GM21367 (cell line): ENCODE measurements around the gene NSUN5.
"Not testable (repeated sequence)": the region's sequence is repeated elsewhere in the genome, so short reads cannot be mapped to it uniquely, and the experiment has no call there.

Experiments used
- ATAC-seq: cut with Tn5 transposase; IDR thresholded peaks from one replicate; pipeline ENCODE4 v1.9.1; 2021; ENCODE audit not compliant: unreplicated experiment

Gene NSUN5

GRCh38 chr7:73327449-73327848 is 18.8 kb upstream of the NSUN5 start:
- not testable (repeated sequence) for ATAC-seq

- not testable (repeated sequence) for ATAC-seq
Measured at GRCh38 chr7:73325424-73325823, 16.8 kb upstream of the NSUN5 start.

DNA sequence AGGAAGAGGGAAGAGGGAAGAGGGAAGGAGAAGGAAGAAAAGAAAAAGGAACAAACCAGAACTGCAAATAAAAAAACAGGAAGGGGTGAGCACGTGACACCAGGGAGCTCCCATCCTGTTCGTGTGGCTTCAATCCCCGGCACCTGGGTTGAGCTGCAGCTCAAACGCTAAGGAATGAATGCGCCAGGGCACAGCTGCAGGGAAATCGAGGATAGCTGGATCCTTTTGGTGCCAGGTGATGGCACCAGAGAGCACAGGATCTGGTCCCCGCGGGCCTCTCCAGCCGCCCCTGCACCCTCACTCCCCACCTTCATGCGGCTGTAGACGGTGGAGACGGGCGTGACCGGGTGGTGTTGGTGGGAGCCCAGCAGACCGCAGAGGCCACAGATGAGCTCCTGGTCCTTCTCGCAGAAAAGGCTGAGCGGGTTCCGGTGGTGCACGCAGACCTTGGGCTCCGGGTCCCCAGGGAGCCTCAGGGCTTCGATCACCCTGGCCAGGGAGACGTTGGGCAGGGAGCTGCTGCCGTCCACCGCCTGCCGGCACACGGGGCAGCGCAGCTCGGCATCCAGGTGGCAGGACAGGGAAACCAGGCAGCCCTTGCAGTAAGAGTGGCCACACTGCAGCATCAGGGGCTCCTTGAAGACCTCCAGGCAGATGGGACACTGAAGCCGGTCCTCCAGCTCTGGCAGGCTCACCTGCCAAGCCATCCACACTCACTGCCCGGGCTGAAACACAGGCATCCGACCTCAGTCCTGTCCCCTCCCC is 15.6 kb upstream of the NSUN5 start:
- ATAC-seq = not testable (repeated sequence)

GRCh38 chr7:73323434-73324080 is 14.9 kb upstream of the NSUN5 start:
- not testable (repeated sequence) for ATAC-seq

- not testable (repeated sequence) for ATAC-seq
Measured at GRCh38 chr7:73320009-73320408, 11.4 kb upstream of the NSUN5 start.

DNA sequence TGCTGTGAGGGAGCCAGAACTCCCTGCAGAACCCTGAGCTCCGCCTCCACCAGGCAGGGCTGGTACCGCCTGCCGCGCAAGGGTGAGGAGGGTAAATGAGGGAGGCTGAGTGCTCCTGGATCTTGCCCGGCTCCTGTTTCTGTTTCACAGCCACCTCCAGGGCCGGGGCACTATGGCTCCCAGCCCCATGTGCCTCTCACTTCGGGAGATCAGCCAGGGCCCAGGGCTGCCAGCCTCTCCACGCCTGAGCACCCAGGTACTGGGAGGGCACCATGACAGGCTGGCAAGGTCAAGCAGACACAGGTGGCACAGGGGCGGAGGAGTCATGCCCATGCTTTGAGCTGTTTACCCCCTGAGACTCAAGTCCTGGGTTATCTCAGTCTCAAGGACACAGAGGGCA is 10.9 kb upstream of the NSUN5 start:
- ATAC-seq = not testable (repeated sequence)

DNA sequence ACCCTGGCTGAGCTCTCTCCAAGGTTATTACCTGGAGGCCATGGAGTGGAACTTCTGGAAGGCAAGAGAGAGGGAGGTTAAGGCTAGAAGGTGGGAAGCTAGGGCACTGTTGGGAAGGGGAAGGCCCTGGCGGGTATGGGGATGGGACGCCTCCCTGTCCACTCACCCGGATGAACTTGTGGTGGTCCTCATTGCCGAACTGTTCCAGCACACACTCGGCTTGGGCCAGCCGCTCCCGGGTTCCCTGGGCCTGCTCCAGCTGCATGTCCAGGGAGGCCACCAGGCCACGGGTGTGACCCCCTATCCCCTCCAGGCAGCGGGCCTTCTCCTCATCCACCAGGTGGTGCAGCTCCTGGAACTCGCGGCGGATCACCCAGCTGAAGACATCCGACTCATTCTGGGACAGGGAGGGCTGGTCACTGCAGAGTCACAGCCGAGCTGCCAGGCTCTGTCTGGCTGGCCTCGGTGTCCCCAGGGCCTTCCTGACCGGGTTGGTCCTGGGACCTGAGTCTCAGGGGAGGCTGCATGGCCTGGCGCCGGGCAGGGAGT is 10.1 kb upstream of the NSUN5 start:
- not testable (repeated sequence) for ATAC-seq

- ATAC-seq = no peak
Measured at GRCh38 chr7:73316521-73316920, 7.9 kb upstream of the NSUN5 start.

GRCh38 chr7:73314271-73314670 is 5.6 kb upstream of the NSUN5 start:
- ATAC-seq = no peak

- no peak for ATAC-seq
Measured at GRCh38 chr7:73313521-73313906, 4.9 kb upstream of the NSUN5 start.

DNA sequence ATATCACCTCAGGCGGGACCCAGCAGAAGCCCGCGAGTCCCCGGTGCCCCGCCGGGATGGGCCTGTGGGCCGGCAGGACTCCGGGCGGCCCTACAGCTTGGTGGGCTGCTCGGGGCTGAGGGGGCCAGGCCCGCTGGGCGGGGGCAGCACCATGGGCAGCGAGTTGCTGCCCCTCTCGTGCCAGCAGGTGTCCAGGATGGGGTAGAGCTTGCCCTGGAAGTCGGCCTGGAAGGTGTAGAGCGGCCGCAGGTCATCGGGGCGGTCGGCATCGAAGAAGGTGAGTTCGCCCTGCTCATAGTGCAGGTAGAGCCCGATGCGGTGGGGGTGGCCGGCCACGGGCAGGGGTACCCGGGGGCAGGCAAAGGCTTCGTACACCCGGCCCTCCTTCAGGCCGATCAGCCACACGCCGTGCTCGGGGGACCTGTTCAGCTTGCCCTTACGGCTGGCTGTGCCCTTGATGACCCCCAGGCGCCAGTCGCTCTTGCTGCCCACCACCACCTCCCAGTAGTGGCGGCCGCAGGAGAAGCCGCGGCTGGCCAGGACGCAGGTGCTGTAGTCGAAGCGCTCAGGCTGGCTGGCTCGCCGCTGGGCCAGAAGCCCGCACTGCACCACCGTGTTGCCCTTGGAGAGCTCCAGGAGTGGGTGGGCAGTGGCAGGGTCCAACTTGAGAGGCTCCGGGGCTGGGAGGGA is 4.3 kb upstream of the NSUN5 start:
- ATAC-seq = no peak

DNA sequence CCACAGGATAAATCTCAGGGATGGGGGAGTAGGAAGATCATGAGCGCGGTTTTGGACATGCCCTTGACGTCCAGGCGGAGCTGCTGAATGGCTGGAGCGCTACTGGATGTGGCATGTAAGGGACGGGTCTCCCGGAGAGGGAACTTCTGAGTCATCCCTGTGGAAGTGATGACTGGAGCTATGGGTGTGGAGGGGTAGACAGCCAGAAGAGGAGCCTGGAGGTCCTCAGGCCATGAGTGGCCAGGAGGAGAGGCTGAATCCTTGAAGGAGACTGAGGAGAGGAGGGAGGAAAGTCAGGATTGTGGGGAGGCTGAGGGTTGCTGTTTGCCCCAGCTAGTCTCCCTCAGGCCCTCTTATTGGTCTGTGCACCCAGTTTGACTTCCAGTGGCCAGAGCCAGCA is 2.8 kb upstream of the NSUN5 start:
- not testable (repeated sequence) for ATAC-seq

DNA sequence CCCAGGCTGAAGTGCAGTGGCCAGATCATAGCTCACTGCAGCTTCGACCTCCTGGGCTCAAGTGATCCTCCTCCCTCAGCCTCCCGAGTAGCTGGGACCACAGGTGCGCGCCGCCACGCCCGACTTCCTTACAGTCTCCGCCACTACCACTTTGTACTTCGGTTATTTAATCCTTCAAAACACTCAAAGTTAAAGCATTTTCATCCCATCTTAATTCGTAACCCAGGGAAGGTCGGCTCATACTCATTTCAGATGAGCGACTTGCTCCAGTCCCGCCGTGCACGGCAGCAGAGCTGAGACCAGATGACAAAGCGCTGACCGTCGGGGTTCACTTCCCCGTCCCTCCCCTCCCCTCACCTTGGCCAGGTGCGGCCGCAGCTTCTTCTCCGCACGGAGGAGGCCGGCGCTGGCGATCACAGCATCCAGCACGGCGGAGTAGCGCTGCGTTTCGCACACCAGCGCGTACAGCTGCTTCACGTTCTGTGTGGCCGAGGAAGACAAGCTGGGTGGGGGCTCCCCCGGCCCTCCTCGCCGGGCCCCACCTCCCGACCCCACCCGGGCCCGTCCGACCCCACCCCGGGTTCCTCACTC is 457 bp downstream of the NSUN5 start:
- ATAC-seq = no peak

- no peak for ATAC-seq
Measured at GRCh38 chr7:73307436-73307835, 1.2 kb downstream of the NSUN5 start.

DNA sequence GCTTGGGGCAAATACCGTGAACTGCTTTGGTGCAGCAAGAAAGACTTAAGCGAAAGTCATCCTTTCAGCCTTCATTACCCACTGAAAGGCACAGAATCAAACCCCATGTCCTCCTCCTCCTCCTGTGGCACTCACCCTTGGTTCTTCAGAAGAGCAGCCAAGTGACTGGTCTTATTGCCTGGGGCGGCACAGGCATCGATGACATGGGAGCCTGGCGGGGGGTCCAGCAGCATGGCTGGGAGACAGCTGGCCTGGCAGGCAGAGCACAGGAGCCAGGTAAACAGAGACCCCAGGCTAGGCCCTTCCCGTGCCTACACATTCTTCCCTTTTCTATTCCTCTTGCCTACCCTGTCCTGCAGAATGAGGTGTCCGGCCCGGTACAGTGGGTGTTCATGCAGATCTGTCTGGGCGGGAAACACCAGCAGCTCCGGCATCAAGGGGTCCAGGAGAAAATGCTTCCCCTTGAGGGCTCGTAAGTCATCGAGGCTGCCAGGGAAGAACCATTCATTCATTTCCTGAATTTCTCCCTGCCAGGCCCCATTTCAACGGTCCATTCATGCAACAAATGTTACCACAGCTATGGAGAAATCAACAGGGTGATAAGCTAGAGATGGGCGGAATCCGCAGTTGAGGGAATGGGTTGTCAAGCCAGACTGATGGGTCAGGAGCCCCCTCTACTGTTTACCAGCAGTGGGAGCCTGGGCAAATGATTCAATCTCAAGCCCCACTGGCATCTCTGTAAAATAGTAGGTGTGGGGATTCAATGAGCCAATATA is 3.8 kb downstream of the NSUN5 start:
- not testable (repeated sequence) for ATAC-seq

- no peak for ATAC-seq
Measured at GRCh38 chr7:73304071-73304470, 4.6 kb downstream of the NSUN5 start.

- no peak for ATAC-seq
Measured at GRCh38 chr7:73303546-73303945, 5.1 kb downstream of the NSUN5 start.

DNA sequence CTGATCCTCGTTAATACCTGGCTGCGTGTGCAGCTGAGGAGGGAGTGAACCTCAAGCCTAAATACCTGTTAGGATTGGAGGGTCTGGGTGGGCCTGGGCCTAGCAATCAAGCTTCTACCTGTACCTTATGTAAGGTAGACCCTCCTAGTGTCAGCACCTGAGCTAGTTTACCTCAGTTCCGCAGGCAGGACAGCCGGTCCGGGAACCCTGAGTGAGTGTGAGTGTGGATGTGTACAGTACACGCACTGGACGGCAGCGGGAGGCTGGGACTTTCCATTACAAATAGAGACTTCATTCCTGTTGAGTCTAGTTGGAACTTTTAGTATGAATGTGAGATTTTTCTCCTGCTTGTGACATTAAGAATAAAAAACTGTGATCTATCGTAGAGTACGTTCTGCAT is 5.8 kb downstream of the NSUN5 start:
- not testable (repeated sequence) for ATAC-seq

GRCh38 chr7:73301108-73301507 is 7.5 kb downstream of the NSUN5 start:
- ATAC-seq = not testable (repeated sequence)

- ATAC-seq = not testable (repeated sequence)
Measured at GRCh38 chr7:73299812-73300211, 8.8 kb downstream of the NSUN5 start.
